Measurements from ENCODE around the gene LGALS9B. TPM values are rescaled to one million over a fixed set of nuclear protein-coding genes. Genes with fewer than 3 reads are reported as not detected.
"Not testable (repeated sequence)": the region's sequence is repeated elsewhere in the genome, so short reads cannot be mapped to it uniquely, and the experiment has no call there.

Gene LGALS9B
- total and polyA plus RNA-seq, 2 donors (not counting 3 experiments of a cell fraction or from before 2014, with no cell fraction given), result not detected

DNA sequence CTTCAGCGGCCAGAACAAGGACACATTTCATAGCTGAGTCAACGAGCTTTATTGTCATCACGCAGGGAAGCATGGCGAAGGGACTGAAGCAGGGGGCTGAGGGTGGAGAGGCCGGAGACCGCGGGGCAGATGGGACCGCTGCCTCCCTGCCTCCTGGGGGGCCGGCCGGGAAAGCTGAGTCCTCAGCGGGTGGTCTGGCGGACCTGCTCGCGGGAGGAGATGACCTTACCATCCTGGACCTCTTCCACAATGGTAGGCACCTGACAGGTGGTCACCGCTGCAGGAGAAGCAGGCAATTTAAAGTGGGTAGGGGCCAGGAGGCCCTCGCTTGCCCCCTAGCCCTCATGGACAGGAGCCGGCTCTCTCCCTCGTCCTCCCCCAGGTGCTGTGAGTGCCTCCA, 45.0 kb upstream of the LGALS9B start:
- H3K9ac ChIP-seq (replicated peaks; ENCODE audit: extremely low read depth, insufficient read depth, low read length); DNase-seq (ENCODE audit: low read depth, low spot score); H4K20me1 ChIP-seq (replicated peaks; ENCODE audit: control insufficient read depth, extremely low read depth, insufficient read depth, low read length); H3K9me1 ChIP-seq (replicated peaks; ENCODE audit: control insufficient read depth, extremely low read depth, insufficient read depth, low read length); H3K4me3 ChIP-seq (replicated peaks in 1 of 3; ENCODE audit: insufficient read depth in 1 of 3, low read depth in 1 of 3, low read length in 3 of 3); BruUV-seq (replicated peaks); POLR2A ChIA-PET; CTCF ChIA-PET; H3K27ac ChIP-seq (ENCODE audit: insufficient read depth, low read depth, low read length); H3K4me2 ChIP-seq (ENCODE audit: insufficient read depth, low read length); H3K36me3 ChIP-seq (ENCODE audit: control insufficient read depth in 2 of 2, extremely low read depth in 1 of 2, insufficient read depth in 2 of 2, low read length in 2 of 2); H3K79me2 ChIP-seq (ENCODE audit: control insufficient read depth, insufficient read depth, low read length); dilution Hi-C loops (cut with MboI; ENCODE audit: extremely low pct_ligation_motif_present, low sequenced_read_pairs); H3K27me3 ChIP-seq (ENCODE audit: control insufficient read depth in 2 of 2, insufficient read depth in 2 of 2, low read length in 2 of 2); H3K9me3 ChIP-seq (replicated peaks; ENCODE audit: control insufficient read depth, insufficient read depth, low read length); H3K4me1 ChIP-seq (ENCODE audit: control insufficient read depth, extremely low read depth, insufficient read depth, low read length); FAIRE-seq; intact Hi-C loops (cut with micrococcal nuclease); H2AFZ ChIP-seq (ENCODE audit: low read depth, low read length): not testable (repeated sequence)

DNA sequence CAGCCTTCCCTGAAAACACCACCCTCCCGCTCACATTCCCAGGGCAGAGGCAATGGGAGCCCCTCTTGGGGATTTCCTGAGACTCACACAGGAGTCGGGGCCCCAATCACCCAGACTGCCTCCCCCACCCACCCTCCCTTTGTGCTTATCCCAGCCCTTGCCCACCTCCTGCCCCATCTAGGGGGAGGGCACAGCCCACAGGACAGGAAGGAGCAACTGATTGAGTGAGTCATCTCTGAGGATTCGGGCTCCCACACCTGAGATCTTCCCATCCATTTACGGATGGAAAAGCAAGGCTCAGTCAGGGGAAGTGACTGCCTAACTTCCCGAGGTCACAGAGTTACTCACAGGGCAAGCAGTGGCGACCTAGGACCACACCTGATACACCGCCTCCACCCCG, 44.4 kb upstream of the LGALS9B start:
- dilution Hi-C loops (cut with MboI; ENCODE audit: extremely low pct_ligation_motif_present, low sequenced_read_pairs); H3K9me3 ChIP-seq (replicated peaks; ENCODE audit: control insufficient read depth, insufficient read depth, low read length); H2AFZ ChIP-seq (ENCODE audit: low read depth, low read length); H3K4me3 ChIP-seq (replicated peaks in 1 of 3; ENCODE audit: insufficient read depth in 1 of 3, low read depth in 1 of 3, low read length in 3 of 3); BruUV-seq (replicated peaks); H3K27me3 ChIP-seq (ENCODE audit: control insufficient read depth in 2 of 2, insufficient read depth in 2 of 2, low read length in 2 of 2); H4K20me1 ChIP-seq (replicated peaks; ENCODE audit: control insufficient read depth, extremely low read depth, insufficient read depth, low read length); H3K79me2 ChIP-seq (ENCODE audit: control insufficient read depth, insufficient read depth, low read length); H3K9ac ChIP-seq (replicated peaks; ENCODE audit: extremely low read depth, insufficient read depth, low read length); H3K9me1 ChIP-seq (replicated peaks; ENCODE audit: control insufficient read depth, extremely low read depth, insufficient read depth, low read length); FAIRE-seq; H3K4me1 ChIP-seq (ENCODE audit: control insufficient read depth, extremely low read depth, insufficient read depth, low read length); POLR2A ChIA-PET; H3K27ac ChIP-seq (ENCODE audit: insufficient read depth, low read depth, low read length); H3K4me2 ChIP-seq (ENCODE audit: insufficient read depth, low read length); H3K36me3 ChIP-seq (ENCODE audit: control insufficient read depth in 2 of 2, extremely low read depth in 1 of 2, insufficient read depth in 2 of 2, low read length in 2 of 2); intact Hi-C loops (cut with micrococcal nuclease); CTCF ChIA-PET; DNase-seq (ENCODE audit: low read depth, low spot score): not testable (repeated sequence)

DNA sequence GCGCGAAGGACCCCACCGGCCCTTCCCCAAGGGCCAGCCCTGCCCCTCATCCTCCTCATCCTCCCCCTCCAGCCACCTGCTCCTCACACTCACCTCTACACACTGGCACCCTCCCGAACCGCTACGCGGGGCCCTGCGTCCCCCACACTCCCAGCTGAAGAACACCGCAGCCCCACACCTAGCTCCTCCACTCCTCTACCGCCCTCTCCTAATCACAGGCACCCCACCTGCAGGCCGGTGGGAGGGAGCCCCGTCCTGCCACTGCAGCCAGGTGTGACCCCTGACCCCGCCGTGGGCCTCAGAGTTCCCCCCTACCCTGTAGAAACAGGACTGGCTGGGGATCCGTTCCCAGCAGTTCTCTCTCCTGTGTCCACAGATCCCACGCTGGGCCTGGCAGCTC, 38.0 kb upstream of the LGALS9B start:
- H3K4me3 ChIP-seq (replicated peaks in 1 of 3; ENCODE audit: insufficient read depth in 1 of 3, low read depth in 1 of 3, low read length in 3 of 3); H3K4me2 ChIP-seq (ENCODE audit: insufficient read depth, low read length); H3K27me3 ChIP-seq (ENCODE audit: control insufficient read depth in 2 of 2, insufficient read depth in 2 of 2, low read length in 2 of 2); H3K79me2 ChIP-seq (ENCODE audit: control insufficient read depth, insufficient read depth, low read length); H2AFZ ChIP-seq (ENCODE audit: low read depth, low read length); H3K9ac ChIP-seq (replicated peaks; ENCODE audit: extremely low read depth, insufficient read depth, low read length); intact Hi-C loops (cut with micrococcal nuclease); DNase-seq (ENCODE audit: low read depth, low spot score); BruUV-seq (replicated peaks); CTCF ChIA-PET; POLR2A ChIA-PET; FAIRE-seq; H3K36me3 ChIP-seq (ENCODE audit: control insufficient read depth in 2 of 2, extremely low read depth in 1 of 2, insufficient read depth in 2 of 2, low read length in 2 of 2); dilution Hi-C loops (cut with MboI; ENCODE audit: extremely low pct_ligation_motif_present, low sequenced_read_pairs); H3K9me1 ChIP-seq (replicated peaks; ENCODE audit: control insufficient read depth, extremely low read depth, insufficient read depth, low read length); H3K27ac ChIP-seq (ENCODE audit: insufficient read depth, low read depth, low read length); H3K9me3 ChIP-seq (replicated peaks; ENCODE audit: control insufficient read depth, insufficient read depth, low read length); H4K20me1 ChIP-seq (replicated peaks; ENCODE audit: control insufficient read depth, extremely low read depth, insufficient read depth, low read length); H3K4me1 ChIP-seq (ENCODE audit: control insufficient read depth, extremely low read depth, insufficient read depth, low read length): not testable (repeated sequence)

DNA sequence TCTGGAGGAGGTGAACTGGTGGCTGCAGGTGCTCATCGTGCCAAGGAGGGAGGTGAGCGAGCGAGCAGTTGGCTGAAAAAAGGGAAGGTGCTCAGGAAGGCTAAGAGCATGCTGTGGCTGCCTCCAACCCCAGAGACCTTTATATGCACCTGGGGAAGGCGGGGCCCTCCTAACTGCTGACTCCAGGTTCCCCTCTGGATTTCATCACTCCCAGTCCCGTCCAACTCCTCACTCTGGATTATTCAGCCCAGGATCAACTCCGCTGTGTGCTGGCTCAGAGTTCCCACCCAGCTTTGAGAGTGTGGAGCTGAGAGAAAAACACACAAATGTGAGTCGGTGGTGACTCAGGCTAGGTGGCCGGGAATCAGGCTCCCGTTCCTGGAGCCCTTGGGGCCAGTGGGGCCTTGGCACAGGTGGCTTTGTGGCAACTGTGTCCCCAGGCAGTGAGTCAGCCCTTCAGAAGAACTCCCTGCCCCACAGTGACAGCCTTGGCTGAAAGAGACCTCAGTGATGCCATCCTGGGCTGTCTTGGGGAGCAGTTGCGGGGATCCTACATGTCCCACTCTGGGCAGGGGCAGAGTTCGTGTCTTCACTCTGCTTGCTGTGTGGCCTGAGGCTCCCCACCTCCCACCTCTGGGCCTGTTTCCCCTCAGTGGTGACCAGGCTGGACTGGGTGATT, 37.2 kb upstream of the LGALS9B start:
- H3K4me2 ChIP-seq (ENCODE audit: insufficient read depth, low read length); H3K4me1 ChIP-seq (ENCODE audit: control insufficient read depth, extremely low read depth, insufficient read depth, low read length); BruUV-seq (replicated peaks); H3K4me3 ChIP-seq (replicated peaks in 1 of 3; ENCODE audit: insufficient read depth in 1 of 3, low read depth in 1 of 3, low read length in 3 of 3); H3K27me3 ChIP-seq (ENCODE audit: control insufficient read depth in 2 of 2, insufficient read depth in 2 of 2, low read length in 2 of 2); FAIRE-seq; dilution Hi-C loops (cut with MboI; ENCODE audit: extremely low pct_ligation_motif_present, low sequenced_read_pairs); H3K79me2 ChIP-seq (ENCODE audit: control insufficient read depth, insufficient read depth, low read length); H3K36me3 ChIP-seq (ENCODE audit: control insufficient read depth in 2 of 2, extremely low read depth in 1 of 2, insufficient read depth in 2 of 2, low read length in 2 of 2); H3K9ac ChIP-seq (replicated peaks; ENCODE audit: extremely low read depth, insufficient read depth, low read length); H2AFZ ChIP-seq (ENCODE audit: low read depth, low read length); H3K9me3 ChIP-seq (replicated peaks; ENCODE audit: control insufficient read depth, insufficient read depth, low read length); DNase-seq (ENCODE audit: low read depth, low spot score); H3K9me1 ChIP-seq (replicated peaks; ENCODE audit: control insufficient read depth, extremely low read depth, insufficient read depth, low read length); H4K20me1 ChIP-seq (replicated peaks; ENCODE audit: control insufficient read depth, extremely low read depth, insufficient read depth, low read length); POLR2A ChIA-PET; intact Hi-C loops (cut with micrococcal nuclease); CTCF ChIA-PET; H3K27ac ChIP-seq (ENCODE audit: insufficient read depth, low read depth, low read length): not testable (repeated sequence)

Measured in endothelial cell of umbilical vein (primary cell).